CD14-positive monocyte (primary cell): Measurements from ENCODE around the gene KRTAP10-1. TPM values are rescaled to one million over a fixed set of nuclear protein-coding genes. Genes with fewer than 3 reads are reported as not detected.

ENCODE experiments used
- DNase-seq, 3 donors: peaks; one replicate each; pipeline ENCODE4 v3.0.0-alpha.2; 2011 to 2022
- H2AFZ ChIP-seq: 2 replicates; pipeline ENCODE4 v1.6.0; 2012; ENCODE audit warnings: mild to moderate bottlenecking, low read depth, low read length, inconsistent platforms; ENCODE audit not compliant: insufficient read depth, poor library complexity, severe bottlenecking
- H3K27ac ChIP-seq, 2 donors: 1 replicate in 1 of 2; 2 replicates in 1 of 2; pipeline ENCODE4 v1.5.1; 2012 to 2013; ENCODE audit warnings: low read length in 2 of 2, control low read depth in 1 of 2, inconsistent platforms in 1 of 2, low read depth in 1 of 2, mild to moderate bottlenecking in 1 of 2
- H3K27me3 ChIP-seq, 2 donors: one replicate each; pipeline versions ENCODE4 v1.6.0 to v1.6.1; 2011 to 2013; ENCODE audit warnings: low read length in 2 of 2; ENCODE audit not compliant: control insufficient read depth in 2 of 2, insufficient read depth in 2 of 2
- H3K36me3 ChIP-seq, 2 donors: replicated peaks in 1 of 2; 1 replicate in 1 of 2; 2 replicates in 1 of 2; pipeline versions ENCODE4 v1.5.1 to v1.6.1; 2012 to 2013; ENCODE audit warnings: low read length in 2 of 2, control low read depth in 1 of 2, inconsistent platforms in 1 of 2, mild to moderate bottlenecking in 1 of 2; ENCODE audit not compliant: insufficient read depth in 2 of 2, control insufficient read depth in 1 of 2
- H3K4me1 ChIP-seq, 2 donors: 1 replicate in 1 of 2; 2 replicates in 1 of 2; pipeline versions ENCODE4 v1.5.1 to v1.6.1; 2012 to 2013; ENCODE audit warnings: low read length in 2 of 2, control low read depth in 1 of 2, inconsistent platforms in 1 of 2, mild to moderate bottlenecking in 1 of 2, moderate library complexity in 1 of 2; ENCODE audit not compliant: insufficient read depth in 2 of 2, control insufficient read depth in 1 of 2
- H3K4me2 ChIP-seq: replicated peaks from 2 replicates; pipeline ENCODE3; 2012; ENCODE audit warnings: low read length, moderate library complexity, mild to moderate bottlenecking; ENCODE audit not compliant: poor library complexity, severe bottlenecking; ENCODE audit errors: extremely low read depth
- H3K4me3 ChIP-seq, 3 experiments: fragments of 200-600 bp in 1 of 3; sonication (generic) in 1 of 3; replicated peaks in 1 of 3; 1 replicate in 2 of 3; 2 replicates in 1 of 3; pipeline ENCODE4 v1.5.1; 2011 to 2013; ENCODE audit warnings: low read length in 3 of 3, mild to moderate bottlenecking in 3 of 3, control low read depth in 2 of 3, low read depth in 2 of 3, inconsistent platforms in 1 of 3, moderate library complexity in 1 of 3
- H3K79me2 ChIP-seq: 2 replicates; pipeline ENCODE4 v1.6.0; 2012; ENCODE audit warnings: mild to moderate bottlenecking, control low read depth, inconsistent platforms, low read length, moderate library complexity; ENCODE audit not compliant: insufficient read depth
- H3K9ac ChIP-seq: 2 replicates; pipeline ENCODE4 v1.6.0; 2017; ENCODE audit warnings: low read length, mild to moderate bottlenecking; ENCODE audit not compliant: insufficient read depth, poor library complexity, severe bottlenecking
- H3K9me3 ChIP-seq, 2 donors: replicated peaks in 1 of 2; 1 replicate in 1 of 2; 2 replicates in 1 of 2; pipeline versions ENCODE4 v1.5.1 to v1.6.1; 2012 to 2013; ENCODE audit warnings: low read length in 2 of 2, control low read depth in 1 of 2; ENCODE audit not compliant: control insufficient read depth in 1 of 2, insufficient read depth in 1 of 2
- H4K20me1 ChIP-seq: 2 replicates; pipeline ENCODE4 v1.6.0; 2012; ENCODE audit warnings: mild to moderate bottlenecking, low read length, control low read depth, moderate library complexity; ENCODE audit not compliant: insufficient read depth
- H3K27ac Mint-ChIP-seq, 7 donors: one replicate each; pipeline ENCODE4 v1.8.0; 2020; ENCODE audit warnings: mild to moderate bottlenecking in 7 of 7, mixed read lengths in 7 of 7, moderate library complexity in 6 of 7, inconsistent platforms in 2 of 7
- H3K27me3 Mint-ChIP-seq, 3 donors: one replicate each; pipeline ENCODE4 v1.8.0; 2021 to 2022; ENCODE audit warnings: low read depth in 3 of 3, mild to moderate bottlenecking in 3 of 3, mixed read lengths in 3 of 3, moderate library complexity in 3 of 3, inconsistent platforms in 1 of 3
- H3K36me3 Mint-ChIP-seq, 2 donors: one replicate each; pipeline ENCODE4 v1.8.0; 2020; ENCODE audit warnings: mixed read lengths in 2 of 2, inconsistent platforms in 1 of 2, mild to moderate bottlenecking in 1 of 2
- H3K4me1 Mint-ChIP-seq: one replicate; pipeline ENCODE4 v1.8.0; 2020; ENCODE audit warnings: mild to moderate bottlenecking, mixed read lengths
- H3K4me3 Mint-ChIP-seq, 2 donors: one replicate each; pipeline ENCODE4 v1.8.0; 2020; ENCODE audit warnings: mild to moderate bottlenecking in 2 of 2, mixed read lengths in 2 of 2, moderate library complexity in 1 of 2
- H3K9me3 Mint-ChIP-seq, 7 donors: one replicate each; pipeline ENCODE4 v1.8.0; 2020 to 2022; ENCODE audit warnings: mixed read lengths in 7 of 7, mild to moderate bottlenecking in 6 of 7, moderate library complexity in 6 of 7, inconsistent platforms in 2 of 7
- WGBS: methylation state at CpG from one replicate; pipeline ENCODE4 v1.1.5; 2013; ENCODE audit warnings: missing lambda C conversion rate; ENCODE audit not compliant: insufficient coverage; 5-methylcytosine and 5-hydroxymethylcytosine counted together
- intact Hi-C, 2 donors: fragments of 100-400 bp; cut with micrococcal nuclease; formaldehyde crosslinking; loops; one replicate each; pipeline versions ENCODE4 v1.15.0 to v1.15.1; 2023
- polyA plus RNA-seq, 3 donors: library from polyadenylated mRNA; depleted of rRNA in 1 of 3; unstranded in 2 of 3; stranded (reverse) in 1 of 3; fragments of 300-500 nt in 2 of 3; fragments of >200 nt in 1 of 3; fragmentation: Illumina TruSeq in 2 of 3; gene quantifications; 1 replicate in 2 of 3; 2 replicates in 1 of 3; pipeline ENCODE4 v1.2.3, GENCODE V29; 2012 to 2021
- TF ChIP-seq, protein P1 (sequence below): fragments of 200-600 bp; IDR thresholded peaks from one replicate; pipeline ENCODE4 v1.8.0; 2022; ENCODE audit warnings: antibody characterized with exemption, mild to moderate bottlenecking

KRTAP10-1 gene
- polyA plus RNA-seq, 3 donors = not detected

DNA sequence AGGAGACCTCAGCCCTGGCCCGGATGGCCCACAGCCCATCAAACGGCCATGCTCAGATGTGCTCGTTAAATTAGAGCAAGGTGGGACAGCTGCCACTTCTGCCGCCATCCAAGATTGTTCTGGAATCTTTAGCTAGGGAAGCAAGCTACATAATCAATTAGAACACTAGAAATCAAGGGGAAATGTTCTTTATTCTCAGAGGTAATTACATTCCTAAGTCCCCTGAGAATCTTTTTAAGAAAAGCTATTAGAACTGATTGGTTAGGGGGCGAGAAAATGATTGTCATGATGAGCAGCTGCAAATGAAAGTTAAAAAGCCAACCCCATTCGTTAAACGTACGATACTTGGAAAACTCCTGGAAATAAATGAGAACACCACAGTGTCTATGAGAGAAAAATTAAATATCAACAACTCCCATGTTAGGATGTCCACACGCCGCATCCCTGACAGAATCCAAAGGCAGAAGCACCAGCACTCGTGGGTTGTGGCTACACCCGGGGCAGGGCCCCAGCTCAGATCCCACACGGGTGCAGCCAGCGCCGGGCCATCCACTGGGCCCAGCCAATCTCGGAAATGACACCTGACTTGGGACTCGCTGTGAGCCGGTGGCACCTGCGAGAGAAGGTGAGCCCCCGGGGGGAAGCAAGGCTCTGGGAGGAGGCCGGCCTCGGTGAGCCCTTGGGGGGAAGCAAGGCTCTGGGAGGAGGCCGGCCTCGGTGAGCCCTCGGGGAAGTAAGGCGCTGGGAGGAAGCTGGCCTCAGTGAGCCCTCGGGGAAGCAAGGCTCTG is 37.6 kb downstream of the KRTAP10-1 start:
- H3K9me3 ChIP-seq = peaks cover 0 to 5% of the 10 kb centered on the region in 2 donors
- H3K27ac ChIP-seq = no peak overlapping the region
- WGBS = 87% methylated on average over 19 of the region's 27 CpGs
- Mint-ChIP-seq H3K27me3 (peaks cover 7 to 14% (median 7%) of the 10 kb centered on the region in 3 donors), H3K27ac (peak overlapping the region in 2 of 7 donors; percentile 14 to 68), H3K4me3 (no peak overlapping the region), H3K36me3 (no peaks in the 10 kb centered on the region), H3K9me3 (peaks cover 0 to 12% (median 5%) of the 10 kb centered on the region in 7 donors), H3K4me1 (peaks cover 13% of the 10 kb centered on the region)
- no peak for DNase-seq
- H3K4me1 ChIP-seq = peaks cover 9 to 13% of the 10 kb centered on the region in 2 donors
- TF ChIP-seq, protein P1, sequence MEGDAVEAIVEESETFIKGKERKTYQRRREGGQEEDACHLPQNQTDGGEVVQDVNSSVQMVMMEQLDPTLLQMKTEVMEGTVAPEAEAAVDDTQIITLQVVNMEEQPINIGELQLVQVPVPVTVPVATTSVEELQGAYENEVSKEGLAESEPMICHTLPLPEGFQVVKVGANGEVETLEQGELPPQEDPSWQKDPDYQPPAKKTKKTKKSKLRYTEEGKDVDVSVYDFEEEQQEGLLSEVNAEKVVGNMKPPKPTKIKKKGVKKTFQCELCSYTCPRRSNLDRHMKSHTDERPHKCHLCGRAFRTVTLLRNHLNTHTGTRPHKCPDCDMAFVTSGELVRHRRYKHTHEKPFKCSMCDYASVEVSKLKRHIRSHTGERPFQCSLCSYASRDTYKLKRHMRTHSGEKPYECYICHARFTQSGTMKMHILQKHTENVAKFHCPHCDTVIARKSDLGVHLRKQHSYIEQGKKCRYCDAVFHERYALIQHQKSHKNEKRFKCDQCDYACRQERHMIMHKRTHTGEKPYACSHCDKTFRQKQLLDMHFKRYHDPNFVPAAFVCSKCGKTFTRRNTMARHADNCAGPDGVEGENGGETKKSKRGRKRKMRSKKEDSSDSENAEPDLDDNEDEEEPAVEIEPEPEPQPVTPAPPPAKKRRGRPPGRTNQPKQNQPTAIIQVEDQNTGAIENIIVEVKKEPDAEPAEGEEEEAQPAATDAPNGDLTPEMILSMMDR = no peak
- intact Hi-C loops = no loop called here
- no peak overlapping the region for H3K9ac ChIP-seq
- H3K36me3 ChIP-seq = no peaks in the 10 kb centered on the region
- no peaks in the 10 kb centered on the region for H4K20me1 ChIP-seq
- no peaks in the 10 kb centered on the region for H3K79me2 ChIP-seq
- H3K27me3 ChIP-seq = no peaks in the 10 kb centered on the region
- H3K4me2 ChIP-seq = no peak overlapping the region
- H2AFZ ChIP-seq = no peak overlapping the region
- H3K4me3 ChIP-seq = no peak overlapping the region

DNA sequence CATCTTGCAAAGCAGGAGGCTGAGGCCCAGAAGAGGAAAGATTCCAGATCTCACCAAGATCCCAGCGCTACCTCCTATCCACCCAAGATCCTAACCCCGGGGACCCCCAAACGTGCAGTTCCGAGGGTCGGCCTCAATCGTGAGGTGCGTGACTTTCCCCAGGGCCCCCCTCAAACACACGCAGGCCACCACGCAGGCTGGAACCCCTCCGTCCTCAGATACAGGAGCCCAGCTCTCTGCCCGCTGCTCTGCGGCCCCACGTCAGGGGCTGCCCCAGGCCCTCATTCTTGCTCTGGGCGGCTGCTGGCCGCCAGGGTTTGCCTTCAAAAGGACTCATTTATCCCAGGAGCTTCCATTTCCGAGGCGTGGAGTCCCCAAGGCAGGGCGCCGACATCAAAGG is 39.9 kb downstream of the KRTAP10-1 start:
- no peaks in the 10 kb centered on the region for H3K36me3 Mint-ChIP-seq
- Histone ChIP-seq H3K4me1 (peaks cover 9 to 13% of the 10 kb centered on the region in 2 donors), H3K27ac (no peak overlapping the region), H3K36me3 (no peaks in the 10 kb centered on the region), H3K9me3 (peaks cover 0 to 5% of the 10 kb centered on the region in 2 donors), H3K4me2 (no peak overlapping the region), H4K20me1 (no peaks in the 10 kb centered on the region), H3K4me3 (no peak overlapping the region), H3K79me2 (no peaks in the 10 kb centered on the region), H3K27me3 (no peaks in the 10 kb centered on the region), H3K9ac (no peak overlapping the region), H2AFZ (no peak overlapping the region)
- DNase-seq = no peak
- H3K9me3 Mint-ChIP-seq = peaks cover 0 to 15% (median 5%) of the 10 kb centered on the region in 7 donors
- WGBS = 94% methylated on average over 12 of the region's 19 CpGs
- peaks cover 14% of the 10 kb centered on the region for H3K4me1 Mint-ChIP-seq
- intact Hi-C loops = no loop called here
- no peak overlapping the region for H3K4me3 Mint-ChIP-seq
- H3K27ac Mint-ChIP-seq = no peak overlapping the region
- H3K27me3 Mint-ChIP-seq = peaks cover 2 to 19% (median 4%) of the 10 kb centered on the region in 3 donors
- TF ChIP-seq, protein P1 = no peak
